ENCODE measurements around the gene FGFBP1. TPM values are rescaled to one million over a fixed set of nuclear protein-coding genes. Genes with fewer than 3 reads are reported as not detected.

FGFBP1 gene
- polyA plus RNA-seq, 1 experiment, result not detected

DNA sequence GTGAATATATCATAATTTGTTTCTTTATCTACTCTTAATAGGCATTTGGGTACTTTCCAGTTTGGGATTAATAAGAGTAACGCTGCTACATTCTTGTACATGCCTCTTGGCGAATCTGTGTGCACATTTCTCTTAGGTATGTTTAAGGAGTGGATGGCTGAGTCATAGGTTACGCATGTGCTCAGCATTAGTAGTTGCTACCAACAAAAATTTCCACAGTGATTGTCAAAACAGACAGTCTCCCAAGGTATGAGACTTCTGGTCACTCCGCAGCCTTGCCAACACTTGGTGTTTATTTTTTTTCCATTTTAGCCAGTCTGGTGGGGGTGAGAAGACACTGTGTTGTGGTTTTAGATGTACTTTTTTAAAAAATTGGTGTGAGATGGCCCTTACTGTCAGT, 44.6 kb downstream of the FGFBP1 start:
- H3K27me3 ChIP-seq (ENCODE audit: control insufficient read depth, insufficient read depth, low read length), result peaks cover 13% of the 10 kb centered on the region
- ChIA-PET POLR2A (no interaction called here), CTCF (interaction anchor here (1.2 to 3.2 kb wide), 2 partner anchors 11 to 62 kb away, joined by 8 to 17 read pairs; no protein-coding TSS in a partner anchor)
- H3K4me3 ChIP-seq (ENCODE audit: low read depth, low read length), result no peak overlapping the region
- peak; percentile 93 for DNase-seq (ENCODE audit: low read depth)
- TF ChIP-seq, protein P1, sequence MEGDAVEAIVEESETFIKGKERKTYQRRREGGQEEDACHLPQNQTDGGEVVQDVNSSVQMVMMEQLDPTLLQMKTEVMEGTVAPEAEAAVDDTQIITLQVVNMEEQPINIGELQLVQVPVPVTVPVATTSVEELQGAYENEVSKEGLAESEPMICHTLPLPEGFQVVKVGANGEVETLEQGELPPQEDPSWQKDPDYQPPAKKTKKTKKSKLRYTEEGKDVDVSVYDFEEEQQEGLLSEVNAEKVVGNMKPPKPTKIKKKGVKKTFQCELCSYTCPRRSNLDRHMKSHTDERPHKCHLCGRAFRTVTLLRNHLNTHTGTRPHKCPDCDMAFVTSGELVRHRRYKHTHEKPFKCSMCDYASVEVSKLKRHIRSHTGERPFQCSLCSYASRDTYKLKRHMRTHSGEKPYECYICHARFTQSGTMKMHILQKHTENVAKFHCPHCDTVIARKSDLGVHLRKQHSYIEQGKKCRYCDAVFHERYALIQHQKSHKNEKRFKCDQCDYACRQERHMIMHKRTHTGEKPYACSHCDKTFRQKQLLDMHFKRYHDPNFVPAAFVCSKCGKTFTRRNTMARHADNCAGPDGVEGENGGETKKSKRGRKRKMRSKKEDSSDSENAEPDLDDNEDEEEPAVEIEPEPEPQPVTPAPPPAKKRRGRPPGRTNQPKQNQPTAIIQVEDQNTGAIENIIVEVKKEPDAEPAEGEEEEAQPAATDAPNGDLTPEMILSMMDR (IDR thresholded peaks at IDR 0.05; ENCODE audit: insufficient read depth, low read depth, low read length), result no peak
- H3K36me3 ChIP-seq (ENCODE audit: control insufficient read depth, insufficient read depth, low read length), result no peaks in the 10 kb centered on the region

DNA sequence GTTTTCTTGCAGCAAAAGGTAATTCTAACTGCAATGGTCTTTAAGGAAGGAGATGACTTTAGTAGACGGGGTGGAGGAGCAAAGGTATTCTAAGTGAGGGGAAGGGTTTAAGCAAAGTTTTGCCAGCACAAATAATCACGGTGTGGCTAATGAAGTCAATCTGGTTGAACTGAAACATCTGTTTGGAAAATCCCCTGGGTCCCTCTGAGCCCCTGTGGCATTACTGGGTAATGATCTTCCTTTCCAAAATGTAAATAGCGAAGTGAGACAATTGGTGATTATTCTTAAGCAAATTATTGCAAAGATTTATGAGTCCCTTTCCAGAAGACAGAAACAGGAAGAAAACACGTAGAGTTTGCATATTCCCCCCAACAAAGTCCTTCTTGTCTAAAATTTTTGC, 47.2 kb downstream of the FGFBP1 start:
- TF ChIP-seq, protein P1 (IDR thresholded peaks at IDR 0.05; ENCODE audit: insufficient read depth, low read depth, low read length), result no peak
- peaks cover 2% of the 10 kb centered on the region; the same call in 1 of the 2 replicates for H3K27me3 ChIP-seq (ENCODE audit: control insufficient read depth, insufficient read depth, low read length)
- no peak for DNase-seq (ENCODE audit: low read depth)
- H3K36me3 ChIP-seq (ENCODE audit: control insufficient read depth, insufficient read depth, low read length), result no peaks in the 10 kb centered on the region
- ChIA-PET POLR2A (no interaction called here), CTCF (interaction anchor here (1.3 to 6.9 kb wide), 2 partner anchors 9 to 65 kb away, joined by 11 to 41 read pairs; no protein-coding TSS in a partner anchor)
- no peak overlapping the region for H3K4me3 ChIP-seq (ENCODE audit: low read depth, low read length)

DNA sequence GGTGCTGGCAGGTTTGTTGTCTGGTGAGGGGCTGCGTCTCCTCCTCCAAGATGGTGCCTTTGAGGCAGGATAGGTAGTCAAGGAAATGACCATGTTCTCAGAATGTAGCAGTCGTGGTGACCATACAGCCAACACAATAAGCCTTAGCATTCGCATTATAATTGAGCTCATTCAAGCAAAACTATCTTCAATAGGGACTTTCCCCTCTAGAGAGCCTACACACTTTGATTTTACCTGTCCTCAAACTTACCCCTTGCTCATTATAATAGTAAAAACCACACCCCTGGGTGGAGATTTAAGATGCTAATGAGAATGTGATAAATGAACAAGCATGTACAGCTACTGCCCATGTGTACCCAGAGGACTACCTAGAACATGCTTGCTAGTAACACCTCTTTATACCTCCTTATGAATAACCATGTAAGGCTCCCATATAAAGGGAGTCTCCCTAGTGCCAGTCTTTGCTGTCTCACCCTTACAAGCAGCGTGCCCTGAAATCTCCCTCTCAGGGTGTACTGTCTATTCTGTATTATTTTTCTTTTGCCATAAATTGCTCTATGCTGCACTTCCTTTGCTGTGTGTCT, 48.2 kb downstream of the FGFBP1 start:
- CTCF ChIA-PET, result interaction anchor here (1.3 to 6.9 kb wide), 3 partner anchors 8 to 68 kb away, joined by 10 to 41 read pairs (median 11); no protein-coding TSS in a partner anchor
- Histone ChIP-seq H3K4me3 (ENCODE audit: low read depth, low read length) (no peak overlapping the region), H3K36me3 (ENCODE audit: control insufficient read depth, insufficient read depth, low read length) (no peaks in the 10 kb centered on the region), H3K27me3 (ENCODE audit: control insufficient read depth, insufficient read depth, low read length) (peaks cover 2% of the 10 kb centered on the region; the same call in 1 of the 2 replicates)
- TF ChIP-seq, protein P1 (IDR thresholded peaks at IDR 0.05; ENCODE audit: insufficient read depth, low read depth, low read length), result no peak
- no peak for DNase-seq (ENCODE audit: low read depth)
- POLR2A ChIA-PET, result no interaction called here

DNA sequence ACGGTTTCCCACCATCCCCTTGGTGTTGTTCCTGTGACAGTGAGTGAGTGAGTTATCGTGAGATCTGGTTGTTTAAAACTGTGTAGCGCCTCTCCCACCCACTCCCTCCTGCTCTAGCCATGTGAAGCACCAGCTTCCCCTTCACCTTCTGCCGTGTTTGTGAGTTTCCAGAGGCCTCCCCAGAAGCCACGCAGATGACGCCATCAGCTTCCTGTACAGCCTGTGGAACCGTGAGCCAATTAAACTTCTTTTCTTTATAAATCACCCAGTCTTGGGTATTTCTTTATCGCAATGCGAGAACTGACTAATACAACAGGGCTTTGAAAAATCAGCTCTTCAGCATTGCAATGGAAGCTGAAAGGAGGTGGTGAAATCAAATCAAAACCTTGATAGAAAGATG, 50.0 kb downstream of the FGFBP1 start:
- ChIA-PET POLR2A (no interaction called here), CTCF (interaction anchor here (0.5 to 6.9 kb wide), 5 partner anchors 15 to 155 kb away, joined by 3 to 41 read pairs (median 4); no protein-coding TSS in a partner anchor)
- Histone ChIP-seq H3K36me3 (ENCODE audit: control insufficient read depth, insufficient read depth, low read length) (no peaks in the 10 kb centered on the region), H3K4me3 (ENCODE audit: low read depth, low read length) (no peak overlapping the region), H3K27me3 (ENCODE audit: control insufficient read depth, insufficient read depth, low read length) (peaks cover 6% of the 10 kb centered on the region; the same call in 1 of the 2 replicates)
- DNase-seq (ENCODE audit: low read depth), result no peak
- TF ChIP-seq, protein P1 (IDR thresholded peaks at IDR 0.05; ENCODE audit: insufficient read depth, low read depth, low read length), result no peak

Other genes with a start within 250 kb of the FGFBP1 start
- 38.5 and 39.1 TPM in 2 replicates for gene BST1, start 235.7 kb downstream of the FGFBP1 start, polyA plus RNA-seq (2011; rRNA removed)
- gene CD38, start 160.4 kb downstream of the FGFBP1 start, polyA plus RNA-seq (2011; rRNA removed), result not detected in 2 replicates
- gene FGFBP2, start 24.4 kb upstream of the FGFBP1 start, polyA plus RNA-seq (2011; rRNA removed), result not detected in 2 replicates
- gene PROM1, start 145.3 kb upstream of the FGFBP1 start, polyA plus RNA-seq (2011; rRNA removed), result not detected in 2 replicates

Data from BJ (cell line).